ENCODE data around the gene MAGI2. TPM values are rescaled to one million over a fixed set of nuclear protein-coding genes. Genes with fewer than 3 reads are reported as not detected.
A peak's percentile ranks its signal among the peaks of the same experiment; 100 is the strongest.

MAGI2 gene
- total and polyA plus RNA-seq, 2 donors (not counting 3 experiments of a cell fraction or from before 2014, with no cell fraction given) = 0.28 to 6.0 TPM

DNA sequence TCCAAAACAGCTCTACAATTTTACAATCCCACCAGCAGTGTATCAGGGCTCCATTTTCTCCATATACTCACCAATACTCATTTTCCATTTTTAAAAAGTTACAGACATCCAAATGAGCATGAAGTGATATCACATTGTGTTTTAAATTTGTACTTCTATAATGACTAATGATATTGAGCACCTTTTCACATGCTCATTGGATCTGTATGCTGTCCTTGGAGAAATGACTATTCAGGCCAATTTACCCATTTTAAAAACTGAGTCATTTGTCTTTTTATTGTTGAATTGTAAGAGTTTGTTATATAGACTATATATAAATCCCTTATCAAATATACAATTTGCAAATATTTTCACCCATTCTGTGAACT is 162.0 kb downstream of the MAGI2 start:
- H3K27me3 ChIP-seq (ENCODE audit: control insufficient read depth in 2 of 2, insufficient read depth in 2 of 2, low read length in 2 of 2) = no peaks in the 10 kb centered on the region
- H3K4me1 ChIP-seq (ENCODE audit: control insufficient read depth, extremely low read depth, insufficient read depth, low read length) = peaks cover 4% of the 10 kb centered on the region
- H3K4me2 ChIP-seq (ENCODE audit: insufficient read depth, low read length) = no peak overlapping the region
- BruUV-seq (replicated peaks) = no TSS peak
- dilution Hi-C loops (cut with MboI; ENCODE audit: extremely low pct_ligation_motif_present, low sequenced_read_pairs) (no loop called here), intact Hi-C loops (cut with micrococcal nuclease) (loop anchor here (10.0 kb wide), 1 partner anchor 333 kb away; no protein-coding TSS in a partner anchor)
- H3K9me3 ChIP-seq (replicated peaks; ENCODE audit: control insufficient read depth, insufficient read depth, low read length) = no peaks in the 10 kb centered on the region
- FAIRE-seq (no peak), DNase-seq (ENCODE audit: low read depth, low spot score) (no peak)
- H2AFZ ChIP-seq (ENCODE audit: low read depth, low read length) = no peak overlapping the region
- H3K27ac ChIP-seq (ENCODE audit: insufficient read depth, low read depth, low read length) = no peak overlapping the region
- no peaks in the 10 kb centered on the region for H3K79me2 ChIP-seq (ENCODE audit: control insufficient read depth, insufficient read depth, low read length)
- POLR2A ChIA-PET = no interaction called here
- H3K9me1 ChIP-seq (replicated peaks; ENCODE audit: control insufficient read depth, extremely low read depth, insufficient read depth, low read length) = no peaks in the 10 kb centered on the region
- CTCF ChIA-PET = no interaction called here
- no peaks in the 10 kb centered on the region for H4K20me1 ChIP-seq (replicated peaks; ENCODE audit: control insufficient read depth, extremely low read depth, insufficient read depth, low read length)
- no peak overlapping the region for H3K4me3 ChIP-seq (replicated peaks in 1 of 3; ENCODE audit: insufficient read depth in 1 of 3, low read depth in 1 of 3, low read length in 3 of 3)
- no peak overlapping the region for H3K9ac ChIP-seq (replicated peaks; ENCODE audit: extremely low read depth, insufficient read depth, low read length)
- TF ChIP-seq POLR2A (IDR thresholded peaks at IDR 0.05; ENCODE audit: low read depth, low read length) = no peak
- no peaks in the 10 kb centered on the region for H3K36me3 ChIP-seq (ENCODE audit: control insufficient read depth in 2 of 2, extremely low read depth in 1 of 2, insufficient read depth in 2 of 2, low read length in 2 of 2)

DNA sequence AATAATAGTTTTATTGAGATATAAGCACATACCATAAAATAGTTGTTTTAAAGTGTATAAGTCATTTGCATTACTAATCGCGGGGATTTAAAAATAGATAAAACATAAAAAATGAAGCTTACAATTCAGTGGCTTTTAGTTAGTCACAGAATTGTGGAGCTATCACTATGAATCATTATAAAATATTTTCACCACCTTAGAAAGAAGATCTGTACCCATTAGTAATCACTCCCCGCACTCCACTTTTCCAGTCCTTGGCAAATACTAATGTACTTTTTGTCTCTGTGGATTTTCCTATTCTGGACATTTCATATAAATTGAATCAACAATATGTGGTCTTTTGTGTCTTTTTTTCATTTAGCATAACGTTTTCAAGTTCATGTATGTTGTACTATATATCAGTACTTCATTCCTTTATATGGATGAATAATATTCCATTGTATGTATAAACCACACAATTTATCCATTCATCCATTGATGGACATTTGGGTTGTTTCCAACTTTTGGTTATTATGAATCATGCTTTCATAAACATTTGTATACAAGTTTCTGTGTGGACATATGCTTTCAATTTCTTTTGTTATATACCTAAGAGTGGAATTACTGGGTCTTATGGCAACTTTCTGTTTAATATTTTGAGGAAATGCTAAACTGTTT is 162.5 kb downstream of the MAGI2 start:
- H2AFZ ChIP-seq (ENCODE audit: low read depth, low read length) = no peak overlapping the region
- H4K20me1 ChIP-seq (replicated peaks; ENCODE audit: control insufficient read depth, extremely low read depth, insufficient read depth, low read length) = no peaks in the 10 kb centered on the region
- no peak overlapping the region for H3K4me3 ChIP-seq (replicated peaks in 1 of 3; ENCODE audit: insufficient read depth in 1 of 3, low read depth in 1 of 3, low read length in 3 of 3)
- no peaks in the 10 kb centered on the region for H3K27me3 ChIP-seq (ENCODE audit: control insufficient read depth in 2 of 2, insufficient read depth in 2 of 2, low read length in 2 of 2)
- H3K36me3 ChIP-seq (ENCODE audit: control insufficient read depth in 2 of 2, extremely low read depth in 1 of 2, insufficient read depth in 2 of 2, low read length in 2 of 2) = no peaks in the 10 kb centered on the region
- no peaks in the 10 kb centered on the region for H3K9me1 ChIP-seq (replicated peaks; ENCODE audit: control insufficient read depth, extremely low read depth, insufficient read depth, low read length)
- no peak overlapping the region for H3K9ac ChIP-seq (replicated peaks; ENCODE audit: extremely low read depth, insufficient read depth, low read length)
- no TSS peak for BruUV-seq (replicated peaks)
- peaks cover 4% of the 10 kb centered on the region for H3K4me1 ChIP-seq (ENCODE audit: control insufficient read depth, extremely low read depth, insufficient read depth, low read length)
- intact Hi-C loops (cut with micrococcal nuclease) = loop anchor here (10.0 kb wide), 1 partner anchor 334 kb away; no protein-coding TSS in a partner anchor
- no peaks in the 10 kb centered on the region for H3K9me3 ChIP-seq (replicated peaks; ENCODE audit: control insufficient read depth, insufficient read depth, low read length)
- no peaks in the 10 kb centered on the region for H3K79me2 ChIP-seq (ENCODE audit: control insufficient read depth, insufficient read depth, low read length)
- peak; percentile 32 for DNase-seq (ENCODE audit: low read depth, low spot score)
- no peak overlapping the region for H3K27ac ChIP-seq (ENCODE audit: insufficient read depth, low read depth, low read length)
- CTCF ChIA-PET = no interaction called here
- dilution Hi-C loops (cut with MboI; ENCODE audit: extremely low pct_ligation_motif_present, low sequenced_read_pairs) = no loop called here
- TF ChIP-seq GATA2 (IDR thresholded peaks at IDR 0.05; ENCODE audit: insufficient read depth, insufficient read length, low read depth, low read length) (no peak), POLR2AphosphoS5 (IDR thresholded peaks at IDR 0.05; ENCODE audit: insufficient read depth, low read depth, low read length) (no peak), EZH2 (IDR thresholded peaks at IDR 0.05; ENCODE audit: borderline replicate concordance, low read depth, low read length, severe bottlenecking) (no peak), MYC (IDR thresholded peaks at IDR 0.05; ENCODE audit: low read depth, low read length) (no peak), JUN (IDR thresholded peaks at IDR 0.05; ENCODE audit: borderline replicate concordance, insufficient read depth, insufficient read length, low read depth) (no peak), POLR2A (IDR thresholded peaks at IDR 0.05; ENCODE audit: low read depth, low read length) (no peak), FOS (IDR thresholded peaks at IDR 0.05; ENCODE audit: borderline replicate concordance, insufficient read depth, low read length) (no peak), CTCF (IDR thresholded peaks at IDR 0.05; ENCODE audit: extremely low read depth in 1 of 2, insufficient read depth in 1 of 2, low read depth in 1 of 2, low read length in 2 of 2) (no peak)
- TF ChIP-seq, protein P1, sequence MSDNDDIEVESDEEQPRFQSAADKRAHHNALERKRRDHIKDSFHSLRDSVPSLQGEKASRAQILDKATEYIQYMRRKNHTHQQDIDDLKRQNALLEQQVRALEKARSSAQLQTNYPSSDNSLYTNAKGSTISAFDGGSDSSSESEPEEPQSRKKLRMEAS (IDR thresholded peaks at IDR 0.05; ENCODE audit: insufficient read depth, insufficient read length) = no peak
- POLR2A ChIA-PET = no interaction called here
- H3K4me2 ChIP-seq (ENCODE audit: insufficient read depth, low read length) = no peak overlapping the region
- no peak for FAIRE-seq
